Coronary artery (tissue), 2 donors: ENCODE measurements around the gene SPIRE2.
"Not testable (repeated sequence)": the region's sequence is repeated elsewhere in the genome, so short reads cannot be mapped to it uniquely, and the experiment has no call there.

Experiments
- DNase-seq: peaks from one replicate; pipeline ENCODE4 v3.0.0-alpha.2; 2017; ENCODE audit warnings: low spot score
- H3K27ac ChIP-seq, 2 donors: fragments of 200-600 bp; sonication (generic); one replicate each; pipeline ENCODE4 v1.5.1; 2016 to 2019
- H3K4me3 ChIP-seq: fragments of 200-600 bp; sonication (generic); 2 replicates; pipeline ENCODE4 v1.5.1; 2016; ENCODE audit warnings: mild to moderate bottlenecking, moderate library complexity
- TF ChIP-seq, protein P1 (sequence below): fragments of 200-600 bp; sonication (generic); IDR thresholded peaks from one replicate; pipeline ENCODE4 v1.5.1; 2019; ENCODE audit warnings: antibody characterized with exemption

Gene SPIRE2

GRCh38 chr16:89823087-89823823 is 5.0 kb upstream of the SPIRE2 start:
- no peak for DNase-seq
- H3K4me3 ChIP-seq = no peak overlapping the region
- H3K27ac ChIP-seq = no peak overlapping the region
- TF ChIP-seq, protein P1, sequence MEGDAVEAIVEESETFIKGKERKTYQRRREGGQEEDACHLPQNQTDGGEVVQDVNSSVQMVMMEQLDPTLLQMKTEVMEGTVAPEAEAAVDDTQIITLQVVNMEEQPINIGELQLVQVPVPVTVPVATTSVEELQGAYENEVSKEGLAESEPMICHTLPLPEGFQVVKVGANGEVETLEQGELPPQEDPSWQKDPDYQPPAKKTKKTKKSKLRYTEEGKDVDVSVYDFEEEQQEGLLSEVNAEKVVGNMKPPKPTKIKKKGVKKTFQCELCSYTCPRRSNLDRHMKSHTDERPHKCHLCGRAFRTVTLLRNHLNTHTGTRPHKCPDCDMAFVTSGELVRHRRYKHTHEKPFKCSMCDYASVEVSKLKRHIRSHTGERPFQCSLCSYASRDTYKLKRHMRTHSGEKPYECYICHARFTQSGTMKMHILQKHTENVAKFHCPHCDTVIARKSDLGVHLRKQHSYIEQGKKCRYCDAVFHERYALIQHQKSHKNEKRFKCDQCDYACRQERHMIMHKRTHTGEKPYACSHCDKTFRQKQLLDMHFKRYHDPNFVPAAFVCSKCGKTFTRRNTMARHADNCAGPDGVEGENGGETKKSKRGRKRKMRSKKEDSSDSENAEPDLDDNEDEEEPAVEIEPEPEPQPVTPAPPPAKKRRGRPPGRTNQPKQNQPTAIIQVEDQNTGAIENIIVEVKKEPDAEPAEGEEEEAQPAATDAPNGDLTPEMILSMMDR = no peak

DNA sequence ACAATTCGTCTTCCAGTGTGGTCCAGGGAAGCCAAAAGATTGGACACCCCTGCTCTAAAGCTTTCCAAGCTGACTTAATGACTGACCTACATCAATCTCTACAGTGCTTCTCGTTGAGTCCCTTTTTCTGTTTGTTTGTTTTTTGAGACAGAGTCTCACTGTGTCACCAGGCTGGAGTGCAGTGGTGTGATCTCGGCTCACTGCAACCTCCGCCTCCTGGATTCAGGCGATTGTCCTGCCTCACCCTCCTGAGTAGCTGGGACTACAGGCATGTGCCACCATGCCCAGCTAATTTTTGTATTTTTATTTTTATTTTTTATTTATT is 4.5 kb upstream of the SPIRE2 start:
- not testable (repeated sequence) for H3K27ac ChIP-seq, DNase-seq, H3K4me3 ChIP-seq

DNA sequence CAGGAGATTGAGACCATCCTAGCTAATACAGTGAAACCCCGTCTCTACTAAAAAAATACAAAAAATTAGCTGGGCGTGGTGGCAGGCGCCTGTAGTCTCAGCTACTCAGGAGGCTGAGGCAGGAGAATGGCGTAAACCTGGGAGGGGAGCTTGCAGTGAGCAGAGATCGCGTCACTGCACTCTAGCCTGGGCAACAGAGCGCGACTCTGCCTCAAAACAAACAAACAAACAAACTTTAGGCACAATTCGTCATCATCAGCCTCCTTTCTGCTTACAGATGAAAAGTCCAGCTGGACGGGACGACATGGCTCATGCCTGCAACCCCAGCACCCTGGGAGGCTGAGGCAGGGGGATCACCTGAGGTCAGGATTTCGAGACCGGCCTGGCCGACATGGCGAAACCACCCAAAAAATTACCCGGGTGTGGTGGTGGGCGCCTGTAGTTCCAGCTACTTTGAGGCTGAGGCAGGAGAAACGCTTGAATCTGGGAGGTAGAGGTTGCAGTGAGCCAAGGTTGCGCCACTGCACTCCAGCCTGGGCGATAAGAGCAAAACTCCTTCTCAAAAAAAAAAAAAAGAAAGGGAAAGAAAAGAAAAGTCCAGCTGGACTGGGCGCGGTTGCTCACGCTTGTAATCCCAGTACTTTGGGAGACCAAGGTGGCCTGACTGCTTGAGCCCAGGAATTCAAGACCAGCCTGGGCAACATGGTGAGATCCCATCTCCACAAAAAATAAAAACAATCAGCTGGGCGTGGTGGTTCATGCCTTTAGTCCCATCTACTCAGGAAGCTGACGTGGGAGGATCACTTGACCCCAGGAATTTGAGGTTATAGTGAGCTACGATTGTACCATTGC is 1.5 kb upstream of the SPIRE2 start:
- Histone ChIP-seq H3K4me3 (no peak overlapping the region), H3K27ac (no peak overlapping the region)
- DNase-seq = no peak
- TF ChIP-seq, protein P1 = no peak

GRCh38 chr16:89827383-89828198 is 684 bp upstream of the SPIRE2 start:
- peak overlapping the region; percentile 74 for H3K4me3 ChIP-seq
- TF ChIP-seq, protein P1 = no peak
- H3K27ac ChIP-seq = peak overlapping the region in 1 of 2 donors; percentile 57
- no peak for DNase-seq

- TF ChIP-seq, protein P1 = no peak
- H3K27ac ChIP-seq = peak overlapping the region in 1 of 2 donors; percentile 28
- H3K4me3 ChIP-seq = peak overlapping the region; percentile 74
- DNase-seq = no peak
These were observed 775 bp downstream of the SPIRE2 start for GRCh38 chr16:89828870-89829629.

- Histone ChIP-seq H3K27ac (no peak overlapping the region), H3K4me3 (no peak overlapping the region)
- TF ChIP-seq, protein P1 = no peak
- no peak for DNase-seq
These were observed 1.6 kb downstream of the SPIRE2 start for GRCh38 chr16:89829630-89830437.
